HEK293 (cell line): Measurements from ENCODE around the gene RPS5.
"Not testable (repeated sequence)": the region's sequence is repeated elsewhere in the genome, so short reads cannot be mapped to it uniquely, and the experiment has no call there.

ENCODE experiments used
- CTCF ChIA-PET: fragments of 350-600 bp; formaldehyde crosslinking; extraction: SDS; loops from one replicate; lab custom pipeline; 2021; ENCODE audit warnings: antibody characterized with exemption; lab: Yijun Ruan, JAX
- POLR2A ChIA-PET: fragments of 300-600 bp; formaldehyde crosslinking; extraction: SDS; loops from one replicate; lab custom pipeline; 2020; ENCODE audit warnings: antibody characterized with exemption, inconsistent platforms; lab: Yijun Ruan, JAX
- H3K27ac ChIP-seq: fragments of 200-500 bp; sonication (Bioruptor generic); 2 replicates; pipeline ENCODE4 v1.5.1; 2014; ENCODE audit warnings: low read depth, low read length, control low read depth, inconsistent platforms; ENCODE audit errors: extremely low read depth
- H3K36me3 ChIP-seq, 2 experiments: fragments of 200-500 bp in 1 of 2; sonication (Bioruptor generic) in 1 of 2; 1 replicate in 1 of 2; 2 replicates in 1 of 2; pipeline ENCODE4 v1.5.1; 2014 to 2017; ENCODE audit warnings: inconsistent platforms in 2 of 2, low read length in 2 of 2; ENCODE audit not compliant: control insufficient read depth in 2 of 2, insufficient read depth in 1 of 2
- H3K4me1 ChIP-seq: fragments of 200-500 bp; sonication (Bioruptor generic); 2 replicates; pipeline ENCODE4 v1.5.1; 2014; ENCODE audit warnings: mild to moderate bottlenecking, low read length, inconsistent platforms; ENCODE audit not compliant: control insufficient read depth, insufficient read depth
- H3K4me3 ChIP-seq: 2 replicates; pipeline ENCODE4 v1.5.1; 2011; ENCODE audit warnings: low read depth, mild to moderate bottlenecking, control low read depth, low read length, moderate library complexity
- H3K9me3 ChIP-seq: fragments of 200-500 bp; sonication (Bioruptor generic); 2 replicates; pipeline ENCODE4 v1.5.1; 2014; ENCODE audit warnings: low read depth, low read length, inconsistent platforms; ENCODE audit not compliant: control insufficient read depth, insufficient read depth
- HOXC10 ChIP-seq: sonication (generic); formaldehyde crosslinking; IDR thresholded peaks from 2 replicates; pipeline ENCODE4 v1.8.1; 2023; ENCODE audit warnings: mild to moderate bottlenecking, missing genetic modification reagents
- KLF9 ChIP-seq: fragments of 450-650 bp; formaldehyde crosslinking; IDR thresholded peaks from 2 replicates; pipeline ENCODE4 v1.5.1; 2016; ENCODE audit warnings: missing biosample characterization, missing genetic modification characterization, low read depth
- MYNN ChIP-seq: fragments of 450-650 bp; formaldehyde crosslinking; IDR thresholded peaks from 2 replicates; pipeline ENCODE4 v1.5.1; 2016; ENCODE audit warnings: missing biosample characterization, missing genetic modification characterization, borderline replicate concordance
- PRDM1 ChIP-seq: fragments of 450-650 bp; formaldehyde crosslinking; IDR thresholded peaks from 2 replicates; pipeline ENCODE4; 2016; ENCODE audit warnings: missing biosample characterization, missing genetic modification characterization
- SCRT1 ChIP-seq: fragments of 450-650 bp; formaldehyde crosslinking; IDR thresholded peaks from 2 replicates; pipeline ENCODE4 v1.5.1; 2016; ENCODE audit warnings: missing biosample characterization, missing genetic modification characterization, borderline replicate concordance
- SP7 ChIP-seq: fragments of 450-650 bp; formaldehyde crosslinking; IDR thresholded peaks from 2 replicates; pipeline ENCODE4 v1.5.1; 2016; ENCODE audit warnings: missing biosample characterization, missing genetic modification characterization
- TCF7L2 ChIP-seq: IDR thresholded peaks from 2 replicates; pipeline ENCODE4 v1.6.1; 2011; ENCODE audit warnings: low read depth, mild to moderate bottlenecking, inconsistent platforms, low read length, moderate library complexity, borderline replicate concordance
- ZNF133 ChIP-seq: fragments of 450-650 bp; formaldehyde crosslinking; IDR thresholded peaks from 2 replicates; pipeline ENCODE4 v1.5.1; 2016; ENCODE audit warnings: missing biosample characterization, missing genetic modification characterization
- ZNF211 ChIP-seq: fragments of 450-650 bp; formaldehyde crosslinking; IDR thresholded peaks from 2 replicates; pipeline ENCODE4 v1.5.1; 2016; ENCODE audit warnings: low read depth, missing biosample characterization, missing genetic modification characterization
- ZNF248 ChIP-seq: fragments of 450-650 bp; formaldehyde crosslinking; IDR thresholded peaks from 2 replicates; pipeline ENCODE4 v1.5.1; 2017; ENCODE audit warnings: missing biosample characterization, missing genetic modification characterization
- ZNF596 ChIP-seq: fragments of 450-650 bp; IDR thresholded peaks from 2 replicates; pipeline ENCODE4 v1.5.0; 2018; ENCODE audit warnings: missing biosample characterization, mild to moderate bottlenecking, missing genetic modification characterization, moderate library complexity
- ZNF621 ChIP-seq: fragments of 450-650 bp; formaldehyde crosslinking; IDR thresholded peaks from 2 replicates; pipeline ENCODE4 v1.5.1; 2017; ENCODE audit warnings: missing biosample characterization, missing genetic modification characterization
- ZNF624 ChIP-seq: fragments of 450-650 bp; formaldehyde crosslinking; IDR thresholded peaks from 2 replicates; pipeline ENCODE4 v1.5.1; 2017; ENCODE audit warnings: missing biosample characterization, missing genetic modification characterization
- ZNF664 ChIP-seq: fragments of 450-650 bp; formaldehyde crosslinking; IDR thresholded peaks from 2 replicates; pipeline ENCODE4 v1.5.1; 2016; ENCODE audit warnings: missing biosample characterization, missing genetic modification characterization
- TF ChIP-seq, protein P1 (sequence below): fragments of 450-650 bp; formaldehyde crosslinking; conservative IDR thresholded peaks from 2 replicates; pipeline ENCODE4 v1.5.1; 2016; ENCODE audit warnings: low read depth, missing biosample characterization, missing genetic modification characterization
- TF ChIP-seq, protein P2 (sequence below): fragments of 450-650 bp; formaldehyde crosslinking; IDR thresholded peaks from 2 replicates; pipeline ENCODE4 v1.5.1; 2016; ENCODE audit warnings: missing biosample characterization, missing genetic modification characterization
- TF ChIP-seq, protein P3 (sequence below): fragments of 450-650 bp; formaldehyde crosslinking; IDR thresholded peaks from 2 replicates; pipeline ENCODE4 v1.5.1; 2016; ENCODE audit warnings: missing biosample characterization, missing genetic modification characterization

RPS5 gene

DNA sequence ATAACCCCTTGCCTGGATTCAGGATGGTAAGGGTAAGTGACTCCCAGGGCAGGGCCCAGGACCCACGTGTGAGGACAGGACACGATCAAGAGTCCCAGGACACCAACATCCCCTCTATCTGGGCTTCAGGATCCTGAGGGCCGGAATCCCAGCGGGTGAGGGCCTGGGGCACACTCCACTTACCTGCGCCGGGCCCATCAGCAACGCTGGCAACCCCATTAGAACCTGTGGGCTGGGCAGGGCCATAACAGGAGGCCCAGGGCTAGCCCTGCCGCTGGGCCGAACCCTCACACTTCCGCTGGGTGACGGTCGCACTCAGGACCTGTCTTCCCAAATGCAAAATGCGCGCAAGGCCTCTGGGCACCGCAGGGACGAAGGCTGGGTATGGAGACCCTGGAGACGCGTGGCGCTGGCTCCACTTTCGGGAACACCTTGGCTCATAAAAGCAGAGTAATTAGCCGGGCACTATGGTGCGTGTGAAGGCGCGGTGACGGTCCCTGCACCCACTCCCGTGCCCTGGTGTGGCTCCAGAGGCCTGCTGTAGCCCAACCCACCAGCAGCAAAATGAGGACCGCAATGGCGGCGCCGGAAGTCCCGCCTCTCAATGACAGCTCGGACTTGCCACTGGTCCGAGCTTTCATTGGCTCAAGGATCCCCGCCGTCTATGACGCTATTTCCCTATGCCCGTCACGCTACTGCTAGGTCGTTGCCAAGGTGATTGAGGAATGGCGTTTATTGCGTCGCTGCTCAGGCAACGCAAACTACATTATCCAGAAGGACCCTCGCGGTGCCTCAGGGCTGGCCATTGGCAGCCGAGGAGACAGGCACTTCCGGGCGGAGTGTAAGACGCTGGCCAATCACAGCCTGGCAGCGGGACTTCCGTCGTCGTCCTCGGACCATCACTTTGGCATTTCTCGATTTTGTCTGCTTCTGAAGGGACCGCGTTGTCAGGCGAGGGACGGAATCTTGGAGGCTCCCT is 52.8 kb downstream of the RPS5 start, which contains the start of gene ZNF132:
ZNF132 (minus strand) TSS at position 578 of the 979 bp plus-strand sequence; CDS start at position 246, 332 bp downstream.
- CTCF ChIA-PET = interaction anchor here (0.7 kb wide), 1 partner anchor 29 kb away, joined by 3 read pairs; no protein-coding TSS in a partner anchor
- no peak within 1 kb of the TSS for H3K27ac ChIP-seq
- POLR2A ChIA-PET = no interaction called here
- TF ChIP-seq ZNF211 (no peak), PRDM1 (no peak), ZNF621 (no peak), ZNF596 (tag by site-specific recombination) (no peak), SP7 (tag by site-specific recombination) (no peak), ZNF248 (tag by site-specific recombination) (no peak), HOXC10 (CRISPR knock-in tag) (no peak), ZNF133 (tag by site-specific recombination) (no peak), SCRT1 (tag by site-specific recombination) (no peak)
- TF ChIP-seq, protein P1, sequence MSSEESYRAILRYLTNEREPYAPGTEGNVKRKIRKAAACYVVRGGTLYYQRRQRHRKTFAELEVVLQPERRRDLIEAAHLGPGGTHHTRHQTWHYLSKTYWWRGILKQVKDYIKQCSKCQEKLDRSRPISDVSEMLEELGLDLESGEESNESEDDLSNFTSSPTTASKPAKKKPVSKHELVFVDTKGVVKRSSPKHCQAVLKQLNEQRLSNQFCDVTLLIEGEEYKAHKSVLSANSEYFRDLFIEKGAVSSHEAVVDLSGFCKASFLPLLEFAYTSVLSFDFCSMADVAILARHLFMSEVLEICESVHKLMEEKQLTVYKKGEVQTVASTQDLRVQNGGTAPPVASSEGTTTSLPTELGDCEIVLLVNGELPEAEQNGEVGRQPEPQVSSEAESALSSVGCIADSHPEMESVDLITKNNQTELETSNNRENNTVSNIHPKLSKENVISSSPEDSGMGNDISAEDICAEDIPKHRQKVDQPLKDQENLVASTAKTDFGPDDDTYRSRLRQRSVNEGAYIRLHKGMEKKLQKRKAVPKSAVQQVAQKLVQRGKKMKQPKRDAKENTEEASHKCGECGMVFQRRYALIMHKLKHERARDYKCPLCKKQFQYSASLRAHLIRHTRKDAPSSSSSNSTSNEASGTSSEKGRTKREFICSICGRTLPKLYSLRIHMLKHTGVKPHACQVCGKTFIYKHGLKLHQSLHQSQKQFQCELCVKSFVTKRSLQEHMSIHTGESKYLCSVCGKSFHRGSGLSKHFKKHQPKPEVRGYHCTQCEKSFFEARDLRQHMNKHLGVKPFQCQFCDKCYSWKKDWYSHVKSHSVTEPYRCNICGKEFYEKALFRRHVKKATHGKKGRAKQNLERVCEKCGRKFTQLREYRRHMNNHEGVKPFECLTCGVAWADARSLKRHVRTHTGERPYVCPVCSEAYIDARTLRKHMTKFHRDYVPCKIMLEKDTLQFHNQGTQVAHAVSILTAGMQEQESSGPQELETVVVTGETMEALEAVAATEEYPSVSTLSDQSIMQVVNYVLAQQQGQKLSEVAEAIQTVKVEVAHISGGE (tag by site-specific recombination) = no peak
- TF ChIP-seq, protein P2, sequence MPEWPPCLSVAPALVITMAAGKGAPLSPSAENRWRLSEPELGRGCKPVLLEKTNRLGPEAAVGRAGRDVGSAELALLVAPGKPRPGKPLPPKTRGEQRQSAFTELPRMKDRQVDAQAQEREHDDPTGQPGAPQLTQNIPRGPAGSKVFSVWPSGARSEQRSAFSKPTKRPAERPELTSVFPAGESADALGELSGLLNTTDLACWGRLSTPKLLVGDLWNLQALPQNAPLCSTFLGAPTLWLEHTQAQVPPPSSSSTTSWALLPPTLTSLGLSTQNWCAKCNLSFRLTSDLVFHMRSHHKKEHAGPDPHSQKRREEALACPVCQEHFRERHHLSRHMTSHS = no peak
- TF ChIP-seq, protein P3, sequence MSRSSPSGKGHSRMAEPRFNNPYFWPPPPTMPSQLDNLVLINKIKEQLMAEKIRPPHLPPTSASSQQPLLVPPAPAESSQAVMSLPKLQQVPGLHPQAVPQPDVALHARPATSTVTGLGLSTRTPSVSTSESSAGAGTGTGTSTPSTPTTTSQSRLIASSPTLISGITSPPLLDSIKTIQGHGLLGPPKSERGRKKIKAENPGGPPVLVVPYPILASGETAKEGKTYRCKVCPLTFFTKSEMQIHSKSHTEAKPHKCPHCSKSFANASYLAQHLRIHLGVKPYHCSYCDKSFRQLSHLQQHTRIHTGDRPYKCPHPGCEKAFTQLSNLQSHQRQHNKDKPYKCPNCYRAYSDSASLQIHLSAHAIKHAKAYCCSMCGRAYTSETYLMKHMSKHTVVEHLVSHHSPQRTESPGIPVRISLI (tag by site-specific recombination) = no peak
- no peaks in the 10 kb centered on the region for H3K36me3 ChIP-seq
- H3K4me3 ChIP-seq = peak within 1 kb of the TSS; percentile 5; the same call in 1 of the 2 replicates
- H3K4me1 ChIP-seq = no peaks in the 10 kb centered on the region
- no peaks in the 10 kb centered on the region; the same call in 1 of the 2 replicates for H3K9me3 ChIP-seq

DNA sequence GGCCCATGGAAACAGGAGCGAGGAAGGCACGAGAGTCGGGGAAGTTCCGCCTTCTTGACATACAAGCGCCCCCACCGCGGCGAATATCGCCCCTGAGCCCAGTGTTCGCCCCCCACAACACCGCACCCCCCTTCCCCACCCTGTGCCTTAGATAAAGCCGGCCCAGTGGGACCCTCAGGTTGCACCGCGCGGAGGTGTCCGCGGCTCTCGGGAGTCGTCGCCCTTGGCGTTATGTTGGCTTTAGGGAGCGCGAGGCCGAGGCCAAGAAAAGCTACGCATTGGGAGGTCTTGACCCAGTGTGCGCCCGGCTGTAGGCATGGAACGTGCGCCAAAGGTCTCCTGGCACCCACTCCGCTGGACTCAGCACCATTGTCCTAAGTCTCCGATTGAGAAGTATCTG is 53.5 kb downstream of the RPS5 start:
- ChIA-PET CTCF (no interaction called here), POLR2A (no interaction called here)
- no peaks in the 10 kb centered on the region for H3K36me3 ChIP-seq
- no peak overlapping the region for H3K4me3 ChIP-seq
- no peak for TF ChIP-seq ZNF624 (tag by site-specific recombination)
- TF ChIP-seq KLF9 (tag by site-specific recombination) = no peak
- TF ChIP-seq TCF7L2 = no peak
- TF ChIP-seq ZNF664 (tag by site-specific recombination) = no peak
- TF ChIP-seq ZNF133 (tag by site-specific recombination) = no peak
- TF ChIP-seq MYNN = no peak
- TF ChIP-seq, all 188 proteins: peak for 0
- Histone ChIP-seq H3K27ac (no peak overlapping the region), H3K9me3 (no peaks in the 10 kb centered on the region; the same call in 1 of the 2 replicates), H3K4me1 (no peaks in the 10 kb centered on the region)

DNA sequence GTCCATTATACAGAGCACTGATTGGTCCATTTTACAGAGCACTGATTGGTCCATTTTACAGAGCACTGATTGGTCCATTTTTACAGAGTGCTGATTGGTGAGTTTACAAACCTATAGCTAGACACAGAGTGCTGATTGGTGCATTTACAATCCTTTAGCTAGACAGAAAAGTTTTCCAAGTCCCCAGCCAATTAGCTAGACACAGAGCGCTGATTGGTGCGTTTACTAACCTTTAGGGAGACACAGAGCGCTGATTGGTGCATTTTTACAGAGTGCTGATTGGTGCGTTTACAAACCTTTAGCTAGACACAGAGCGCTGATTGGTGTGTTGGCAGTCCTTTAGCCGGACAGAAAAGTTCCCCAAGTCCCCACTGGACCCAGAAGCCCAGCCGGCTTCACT is 55.9 kb downstream of the RPS5 start:
- H3K4me1 ChIP-seq, H3K9me3 ChIP-seq, H3K36me3 ChIP-seq, H3K27ac ChIP-seq, H3K4me3 ChIP-seq: not testable (repeated sequence)
- ChIA-PET CTCF (interaction anchor here (0.6 kb wide), 1 partner anchor 1832 kb away, joined by 3 read pairs; no protein-coding TSS in a partner anchor), POLR2A (interaction anchor here (0.8 to 1.2 kb wide), 3 partner anchors 8 to 146 kb away, joined by 3 read pairs; partner anchors contain the start of genes ZNF324B and ZNF497)
